PC-9 (cell line): Measurements from ENCODE around the gene PLAC1. TPM values are rescaled to one million over a fixed set of nuclear protein-coding genes. Genes with fewer than 3 reads are reported as not detected.
A peak's percentile ranks its signal among the peaks of the same experiment; 100 is the strongest.

Experiments used
- BruUV-seq: library from RNA; stranded (reverse); fragments of 400-500 nt; replicated peaks from 2 replicates; lab custom pipeline; 2021; lab: Mats Ljungman, UMichigan
- CTCF ChIA-PET: fragments of 300-600 bp; sonication (Branson Sonifier 250); formaldehyde crosslinking; loops from one replicate; lab custom pipeline; 2022; ENCODE audit warnings: antibody characterized with exemption; lab: Charles Lee
- POLR2A ChIA-PET: fragments of 300-600 bp; sonication (Branson Sonifier 250); formaldehyde crosslinking; loops from one replicate; lab custom pipeline; 2022; ENCODE audit warnings: antibody characterized with exemption; ENCODE audit not compliant: unreplicated experiment; lab: Charles Lee
- DNase-seq, 2 experiments: peaks; one replicate each; pipeline versions ENCODE4 v3.0.0 to v3.0.0-alpha.2; 2015 to 2022; ENCODE audit warnings: mixed read lengths in 1 of 2
- H2AFZ ChIP-seq: fragments of 200-600 bp; sonication (generic); 2 replicates; pipeline ENCODE4 v1.8.1; 2017; ENCODE audit warnings: antibody characterized with exemption
- H3F3A ChIP-seq: fragments of 200-600 bp; sonication (generic); 2 replicates; pipeline ENCODE4 v1.8.1; 2017; ENCODE audit warnings: antibody characterized with exemption, mild to moderate bottlenecking, low read depth; ENCODE audit not compliant: insufficient read depth
- H3K27ac ChIP-seq: fragments of 200-600 bp; sonication (generic); 2 replicates; pipeline ENCODE4 v1.6.1; 2016; ENCODE audit warnings: mixed run types
- H3K27me3 ChIP-seq: fragments of 200-600 bp; sonication (generic); 2 replicates; pipeline ENCODE4 v1.6.1; 2016; ENCODE audit warnings: low read depth, mixed run types; ENCODE audit not compliant: insufficient read depth
- H3K36me3 ChIP-seq: fragments of 200-600 bp; sonication (generic); 2 replicates; pipeline ENCODE4 v1.6.1; 2016; ENCODE audit warnings: low read depth, mixed run types
- H3K4me1 ChIP-seq: fragments of 200-600 bp; sonication (generic); replicated peaks from 2 replicates; pipeline ENCODE4 v1.6.1; 2016; ENCODE audit warnings: mixed run types; ENCODE audit not compliant: insufficient read depth
- H3K4me2 ChIP-seq: fragments of 200-600 bp; sonication (generic); 2 replicates; pipeline ENCODE4 v1.6.1; 2017; ENCODE audit warnings: mixed run types
- H3K4me3 ChIP-seq: fragments of 200-600 bp; sonication (generic); 2 replicates; pipeline ENCODE4 v1.6.1; 2016; ENCODE audit warnings: mixed run types
- H3K79me2 ChIP-seq: fragments of 200-600 bp; sonication (generic); 2 replicates; pipeline ENCODE4 v1.6.1; 2017; ENCODE audit warnings: low read depth, mixed run types
- H3K9me2 ChIP-seq: fragments of 200-600 bp; sonication (generic); 2 replicates; pipeline ENCODE4 v1.8.1; 2017; ENCODE audit warnings: mild to moderate bottlenecking; ENCODE audit not compliant: insufficient read depth
- H3K9me3 ChIP-seq: fragments of 200-600 bp; sonication (generic); 2 replicates; pipeline ENCODE4 v1.8.1; 2016; ENCODE audit warnings: low read depth; ENCODE audit not compliant: insufficient read depth
- H4K20me1 ChIP-seq: fragments of 200-600 bp; sonication (generic); 2 replicates; pipeline ENCODE4 v1.8.1; 2017; ENCODE audit not compliant: insufficient read depth
- CTCF ChIP-seq: fragments of 200-600 bp; sonication (generic); conservative IDR thresholded peaks from 2 replicates; pipeline ENCODE4 v1.6.1; 2017; ENCODE audit warnings: mixed run types, antibody characterized with exemption, mild to moderate bottlenecking, moderate library complexity
- EZH2 ChIP-seq: fragments of 200-600 bp; sonication (generic); IDR thresholded peaks from 2 replicates; pipeline ENCODE4 v1.8.0; 2017; ENCODE audit warnings: antibody characterized with exemption, low read depth
- intact Hi-C: fragments of 100-400 bp; cut with micrococcal nuclease; formaldehyde crosslinking; loops from one replicate; pipeline ENCODE4 v1.10.0; 2022; ENCODE audit not compliant: unreplicated experiment
- total RNA-seq: library from RNA; stranded (reverse); gene quantifications from 2 replicates; pipeline ENCODE4 v1.2.3, GENCODE V29; 2021

PLAC1 gene
- total RNA-seq, 1 experiment from 2014 or later = 2.1 TPM

GRCh38 chrX:134572816-134573682 lies 85.2 kb downstream of the PLAC1 start:
- Histone ChIP-seq H3K36me3 (no peaks in the 10 kb centered on the region), H3F3A (peaks cover 41% of the 10 kb centered on the region), H3K4me3 (peak overlapping the region; percentile 10; the same call in 1 of the 2 replicates), H3K9me3 (no peaks in the 10 kb centered on the region), H3K27ac (peak overlapping the region; percentile 58), H2AFZ (no peak overlapping the region), H3K4me1 (peaks cover 69% of the 10 kb centered on the region), H3K27me3 (no peaks in the 10 kb centered on the region), H3K9me2 (no peaks in the 10 kb centered on the region; the same call in 1 of the 2 replicates), H3K4me2 (peak overlapping the region; percentile 64), H4K20me1 (no peaks in the 10 kb centered on the region), H3K79me2 (no peaks in the 10 kb centered on the region)
- peak; percentile 58 to 89 for DNase-seq
- no TSS peak for BruUV-seq
- intact Hi-C loops = no loop called here
- TF ChIP-seq EZH2 (no peak), CTCF (no peak)
- ChIA-PET POLR2A (interaction anchor here (0.6 kb wide), 1 partner anchor 177 kb away, joined by 6 read pairs; no protein-coding TSS in a partner anchor), CTCF (interaction anchor here (0.8 kb wide), 1 partner anchor 191 kb away, joined by 3 read pairs; no protein-coding TSS in a partner anchor)

GRCh38 chrX:134571796-134572195 lies 86.5 kb downstream of the PLAC1 start:
- 0 out of 2 replicates have a peak overlapping the region, but pooled peaks have one; percentile 18 for H2AFZ ChIP-seq
- intact Hi-C loops = no loop called here

More at GRCh38 chrX:134571796-134572195, 86.5 kb downstream of the PLAC1 start:
- H3K36me3 ChIP-seq = no peaks in the 10 kb centered on the region
- no peaks in the 10 kb centered on the region for H4K20me1 ChIP-seq
- H3F3A ChIP-seq = peaks cover 36% of the 10 kb centered on the region
- no peaks in the 10 kb centered on the region; the same call in 1 of the 2 replicates for H3K9me2 ChIP-seq
- CTCF ChIA-PET = no interaction called here
- H3K4me3 ChIP-seq = no peak overlapping the region
- POLR2A ChIA-PET = interaction anchor here (0.6 kb wide), 1 partner anchor 98 kb away, joined by 6 read pairs; no protein-coding TSS in a partner anchor
- TF ChIP-seq EZH2 (no peak), CTCF (no peak)
- peak overlapping the region; percentile 64; the same call in 1 of the 2 replicates for H3K4me2 ChIP-seq
- no peaks in the 10 kb centered on the region for H3K27me3 ChIP-seq
- BruUV-seq = no TSS peak
- H3K9me3 ChIP-seq = no peaks in the 10 kb centered on the region
- peaks cover 62% of the 10 kb centered on the region for H3K4me1 ChIP-seq
- no peaks in the 10 kb centered on the region for H3K79me2 ChIP-seq
- DNase-seq = no peak
- H3K27ac ChIP-seq = no peak overlapping the region
